Loucy (cell line): ENCODE results near the gene CRTC1.

Experiments
- CTCF ChIP-seq: fragments of 200-600 bp; sonication (generic); conservative IDR thresholded peaks from 2 replicates; pipeline ENCODE4 v1.5.1; 2014; ENCODE audit warnings: mild to moderate bottlenecking, antibody characterized with exemption, low read length
- EZH2phosphoT487 ChIP-seq: fragments of 200-600 bp; IDR thresholded peaks from 2 replicates; pipeline ENCODE4 v1.6.1; 2018; ENCODE audit warnings: antibody characterized with exemption, mild to moderate bottlenecking, moderate library complexity, borderline replicate concordance

- TF ChIP-seq CTCF (no peak), EZH2phosphoT487 (no peak)
Measured at GRCh38 chr19:18655173-18655844, 28.2 kb upstream of the CRTC1 start.
